GM23248 (cell line): ENCODE results near the gene RGL1.

Experiments
- EZH2 ChIP-seq: fragments of 200-600 bp; sonication (generic); IDR thresholded peaks from 2 replicates; pipeline ENCODE4 v1.6.1; 2018; ENCODE audit warnings: antibody characterized with exemption, mild to moderate bottlenecking; ENCODE audit not compliant: insufficient read depth, poor library complexity, severe bottlenecking
- EZH2phosphoT487 ChIP-seq: fragments of 200-600 bp; sonication (generic); IDR thresholded peaks from 2 replicates; pipeline ENCODE4 v1.6.1; 2018; ENCODE audit warnings: antibody characterized with exemption, moderate library complexity, mild to moderate bottlenecking, low read depth; ENCODE audit not compliant: insufficient read depth

DNA sequence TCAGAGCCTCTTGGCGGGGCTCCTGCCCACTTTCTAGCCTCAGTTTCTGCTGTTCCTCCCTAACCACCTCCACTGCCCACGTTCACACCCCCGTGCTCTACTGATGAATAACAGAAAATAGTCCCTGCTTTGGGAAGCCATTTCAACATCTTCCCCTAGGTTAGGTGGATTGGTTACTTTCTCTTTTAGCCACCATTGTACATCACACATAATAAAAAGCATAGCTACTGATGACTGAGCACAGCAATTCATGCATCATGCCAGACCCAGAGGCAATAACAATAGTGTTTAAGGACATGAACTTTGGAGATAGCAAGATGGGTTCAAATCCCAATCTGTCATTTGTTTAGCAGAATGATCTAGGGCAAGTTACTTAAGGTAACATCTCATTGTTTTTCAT is 158.0 kb downstream of the RGL1 start:
- TF ChIP-seq EZH2 (no peak), EZH2phosphoT487 (no peak)
